Upper lobe of left lung (tissue), 4 donors: ENCODE data around the gene GALNT13.

ENCODE experiments used
- CTCF ChIP-seq, 6 experiments: fragments of 450-650 bp in 4 of 6; fragments of 200-600 bp in 2 of 6; sonication (generic) in 2 of 6; IDR thresholded peaks; one replicate each; pipeline ENCODE4 v1.5.1; 2016 to 2019; ENCODE audit warnings: antibody characterized with exemption in 6 of 6
- POLR2A ChIP-seq, 4 donors: fragments of 450-650 bp; IDR thresholded peaks; one replicate each; pipeline ENCODE4 v1.5.1; 2016 to 2017; ENCODE audit warnings: antibody characterized with exemption in 4 of 4, mild to moderate bottlenecking in 2 of 4

GRCh38 chr2:154173164-154173563 lies 301.4 kb downstream of the GALNT13 start:
- TF ChIP-seq CTCF (IDR thresholded peaks at IDR 0.05) (no peak), POLR2A (IDR thresholded peaks at IDR 0.05) (no peak)
